SU-DHL-6 (cell line): ENCODE measurements around the gene TBC1D21.

ENCODE experiments used
- H2AFZ ChIP-seq: fragments of 200-600 bp; sonication (generic); 2 replicates; pipeline ENCODE4 v1.6.1; 2014; ENCODE audit warnings: low read depth, mild to moderate bottlenecking, moderate library complexity, mixed read lengths, antibody characterized with exemption, low read length; ENCODE audit not compliant: severe bottlenecking
- H3F3A ChIP-seq: fragments of 200-600 bp; shearing (Covaris generic); 2 replicates; pipeline ENCODE4 v1.6.0; 2016; ENCODE audit warnings: antibody characterized with exemption, mild to moderate bottlenecking; ENCODE audit not compliant: insufficient read depth
- H3K27ac ChIP-seq: fragments of 200-600 bp; sonication (generic); 2 replicates; pipeline ENCODE4 v1.5.1; 2016; ENCODE audit warnings: low read depth, mild to moderate bottlenecking, low read length, moderate library complexity, mixed read lengths
- H3K27me3 ChIP-seq: fragments of 200-600 bp; sonication (generic), shearing (Covaris generic); 2 replicates; pipeline ENCODE4 v1.6.0; 2014; ENCODE audit warnings: mild to moderate bottlenecking, low read length
- H3K36me3 ChIP-seq: fragments of 200-600 bp; sonication (generic); 2 replicates; pipeline ENCODE4 v1.6.1; 2014; ENCODE audit warnings: mild to moderate bottlenecking, low read length, mixed read lengths
- H3K4me2 ChIP-seq: fragments of 300-600, 200-600 bp; shearing (Covaris generic), sonication (generic); 2 replicates; pipeline ENCODE4 v1.6.0; 2014; ENCODE audit warnings: low read length, low read depth, mild to moderate bottlenecking; ENCODE audit not compliant: poor library complexity, severe bottlenecking
- H3K4me3 ChIP-seq: fragments of 200-600 bp; sonication (generic); 2 replicates; pipeline ENCODE4 v1.5.1; 2014; ENCODE audit warnings: antibody characterized with exemption, low read length, mild to moderate bottlenecking, mixed read lengths; ENCODE audit not compliant: insufficient read depth, poor library complexity, severe bottlenecking
- H3K79me2 ChIP-seq: fragments of 200-600 bp; sonication (generic); 2 replicates; pipeline ENCODE4 v1.6.1; 2014; ENCODE audit warnings: mild to moderate bottlenecking, low read length, moderate library complexity; ENCODE audit not compliant: insufficient read depth
- H3K9ac ChIP-seq: fragments of 200-600 bp; sonication (generic); 2 replicates; pipeline ENCODE4 v1.7.0; 2014; ENCODE audit warnings: mild to moderate bottlenecking, low read length
- H3K9me2 ChIP-seq: fragments of 200-600 bp; sonication (generic); replicated peaks from 2 replicates; pipeline ENCODE4 v1.6.1; 2014; ENCODE audit warnings: low read length; ENCODE audit not compliant: insufficient read depth
- H3K9me3 ChIP-seq: fragments of 200-600 bp; sonication (generic); 2 replicates; pipeline ENCODE4 v1.6.1; 2014; ENCODE audit warnings: low read length, mixed read lengths; ENCODE audit not compliant: insufficient read depth
- H4K20me1 ChIP-seq: fragments of 200-600 bp; sonication (generic); 2 replicates; pipeline ENCODE4 v1.6.1; 2014; ENCODE audit warnings: low read depth, mild to moderate bottlenecking, antibody characterized with exemption, low read length, moderate library complexity, mixed read lengths
- EZH2phosphoT487 ChIP-seq: fragments of 200-600 bp; sonication (generic), shearing (Covaris generic); conservative IDR thresholded peaks from 2 replicates; pipeline ENCODE4 v1.6.1; 2018; ENCODE audit warnings: mild to moderate bottlenecking, antibody characterized with exemption, low read length, moderate library complexity, mixed read lengths
- TF ChIP-seq, protein P1 (sequence below): fragments of 200-600 bp; sonication (generic); IDR thresholded peaks from one replicate; pipeline ENCODE4 v1.5.1; 2017; ENCODE audit warnings: antibody characterized with exemption, mild to moderate bottlenecking, low read length, moderate library complexity; ENCODE audit not compliant: insufficient read depth, poor library complexity, severe bottlenecking

TBC1D21 gene

DNA sequence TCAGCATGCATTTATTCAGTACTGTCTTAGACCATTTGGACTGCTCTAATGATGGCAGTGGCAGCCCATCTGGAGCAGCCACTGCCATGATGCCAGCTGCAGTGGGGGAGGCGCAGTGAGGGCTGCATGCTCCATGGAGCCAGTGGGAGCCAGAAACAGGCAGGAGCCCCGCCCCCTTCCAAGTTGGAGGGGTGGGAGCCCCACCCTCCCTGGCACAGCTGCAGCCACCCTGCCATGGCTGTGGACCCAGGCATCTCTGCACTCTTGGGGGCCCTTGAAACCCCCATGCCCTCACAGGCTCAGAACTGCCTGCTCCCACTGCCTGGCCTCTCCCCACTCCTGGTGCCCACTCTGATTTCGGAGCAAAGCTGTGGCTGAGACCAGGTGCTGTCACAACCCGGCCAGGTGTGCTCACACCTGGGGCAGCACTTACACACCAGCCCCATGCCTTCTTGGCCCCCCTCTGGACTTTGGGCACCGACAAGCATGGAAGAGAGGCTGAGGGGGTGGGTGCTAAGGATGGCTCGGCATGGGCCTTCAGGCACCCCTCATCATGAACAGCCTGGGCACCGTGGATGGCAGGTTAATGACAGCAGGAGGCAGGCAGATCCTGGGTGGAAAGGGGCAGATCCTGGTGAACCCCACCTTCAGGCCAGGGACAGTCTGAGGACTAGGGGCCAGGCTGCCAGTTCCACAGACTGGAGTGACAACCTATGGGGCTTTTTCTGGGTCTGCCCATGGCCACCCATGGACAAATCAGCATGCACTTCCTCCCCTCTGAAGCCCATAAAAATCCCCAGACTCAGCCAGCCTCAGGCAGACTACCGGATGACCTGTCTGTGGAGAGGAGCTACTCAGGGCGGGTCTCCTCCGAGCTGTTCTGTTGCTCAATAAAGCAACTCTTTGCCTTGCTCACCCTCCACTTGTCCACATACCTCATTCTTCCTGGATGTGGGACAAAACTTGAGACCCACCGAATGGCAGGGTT, 18.3 kb downstream of the TBC1D21 start:
- Histone ChIP-seq H3K4me3 (no peak overlapping the region), H3K4me2 (no peak overlapping the region)

DNA sequence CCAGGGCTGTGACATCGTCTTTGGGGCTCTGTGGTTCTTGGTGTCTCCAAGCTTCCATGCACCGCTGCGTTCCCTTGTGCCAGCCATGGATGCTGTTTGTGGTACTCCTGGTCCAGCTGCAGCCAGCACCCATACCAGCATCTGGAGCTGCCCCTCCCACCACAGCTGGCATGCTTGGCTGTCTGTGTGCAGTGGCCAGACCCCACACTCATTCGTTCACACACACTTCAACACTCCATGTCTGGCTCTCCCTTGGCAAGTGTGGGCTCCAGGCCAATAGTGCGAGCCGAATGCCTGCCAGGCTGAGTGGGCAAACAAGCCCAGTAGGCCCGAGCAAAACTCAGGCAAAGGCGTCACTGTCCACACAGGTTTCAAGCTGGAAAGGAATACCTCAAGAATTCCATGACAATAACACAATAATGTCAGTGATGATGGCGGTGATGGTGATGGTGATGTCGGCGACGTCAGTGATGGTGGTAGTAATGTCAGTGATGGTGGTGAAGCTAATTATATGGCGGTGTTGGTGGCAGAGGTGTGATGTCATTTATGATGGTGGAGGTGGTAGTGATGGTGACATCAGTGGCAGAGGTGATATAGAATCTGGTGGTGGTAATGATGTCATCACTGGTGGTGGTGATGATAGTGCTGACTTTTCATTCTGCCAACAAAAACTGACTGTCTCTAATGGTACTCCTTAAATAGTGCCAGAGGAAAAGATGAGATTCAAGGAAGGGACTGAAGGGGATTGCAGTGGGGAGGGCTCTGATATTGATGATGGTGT, 19.3 kb downstream of the TBC1D21 start:
- TF ChIP-seq, protein P1, sequence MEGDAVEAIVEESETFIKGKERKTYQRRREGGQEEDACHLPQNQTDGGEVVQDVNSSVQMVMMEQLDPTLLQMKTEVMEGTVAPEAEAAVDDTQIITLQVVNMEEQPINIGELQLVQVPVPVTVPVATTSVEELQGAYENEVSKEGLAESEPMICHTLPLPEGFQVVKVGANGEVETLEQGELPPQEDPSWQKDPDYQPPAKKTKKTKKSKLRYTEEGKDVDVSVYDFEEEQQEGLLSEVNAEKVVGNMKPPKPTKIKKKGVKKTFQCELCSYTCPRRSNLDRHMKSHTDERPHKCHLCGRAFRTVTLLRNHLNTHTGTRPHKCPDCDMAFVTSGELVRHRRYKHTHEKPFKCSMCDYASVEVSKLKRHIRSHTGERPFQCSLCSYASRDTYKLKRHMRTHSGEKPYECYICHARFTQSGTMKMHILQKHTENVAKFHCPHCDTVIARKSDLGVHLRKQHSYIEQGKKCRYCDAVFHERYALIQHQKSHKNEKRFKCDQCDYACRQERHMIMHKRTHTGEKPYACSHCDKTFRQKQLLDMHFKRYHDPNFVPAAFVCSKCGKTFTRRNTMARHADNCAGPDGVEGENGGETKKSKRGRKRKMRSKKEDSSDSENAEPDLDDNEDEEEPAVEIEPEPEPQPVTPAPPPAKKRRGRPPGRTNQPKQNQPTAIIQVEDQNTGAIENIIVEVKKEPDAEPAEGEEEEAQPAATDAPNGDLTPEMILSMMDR: no peak
- no peak for TF ChIP-seq EZH2phosphoT487
- H3K9me2 ChIP-seq: no peaks in the 10 kb centered on the region
- H3K4me3 ChIP-seq: no peak overlapping the region
- H3K9ac ChIP-seq: no peak overlapping the region
- H3K27ac ChIP-seq: no peak overlapping the region
- H4K20me1 ChIP-seq: no peaks in the 10 kb centered on the region
- H3K36me3 ChIP-seq: no peaks in the 10 kb centered on the region
- no peak overlapping the region for H2AFZ ChIP-seq
- H3K27me3 ChIP-seq: no peaks in the 10 kb centered on the region
- H3K79me2 ChIP-seq: no peaks in the 10 kb centered on the region
- H3K9me3 ChIP-seq: no peaks in the 10 kb centered on the region
- H3F3A ChIP-seq: no peaks in the 10 kb centered on the region
- H3K4me2 ChIP-seq: no peak overlapping the region

More for the DNA sequence above, 18.3 kb downstream of the TBC1D21 start:
- Histone ChIP-seq H3K9me2 (no peaks in the 10 kb centered on the region), H2AFZ (no peak overlapping the region), H3K27me3 (no peaks in the 10 kb centered on the region), H3K9ac (no peak overlapping the region), H3K9me3 (no peaks in the 10 kb centered on the region), H3K36me3 (no peaks in the 10 kb centered on the region), H3K79me2 (no peaks in the 10 kb centered on the region), H4K20me1 (no peaks in the 10 kb centered on the region), H3F3A (no peaks in the 10 kb centered on the region), H3K27ac (no peak overlapping the region)
- TF ChIP-seq, protein P1: no peak

DNA sequence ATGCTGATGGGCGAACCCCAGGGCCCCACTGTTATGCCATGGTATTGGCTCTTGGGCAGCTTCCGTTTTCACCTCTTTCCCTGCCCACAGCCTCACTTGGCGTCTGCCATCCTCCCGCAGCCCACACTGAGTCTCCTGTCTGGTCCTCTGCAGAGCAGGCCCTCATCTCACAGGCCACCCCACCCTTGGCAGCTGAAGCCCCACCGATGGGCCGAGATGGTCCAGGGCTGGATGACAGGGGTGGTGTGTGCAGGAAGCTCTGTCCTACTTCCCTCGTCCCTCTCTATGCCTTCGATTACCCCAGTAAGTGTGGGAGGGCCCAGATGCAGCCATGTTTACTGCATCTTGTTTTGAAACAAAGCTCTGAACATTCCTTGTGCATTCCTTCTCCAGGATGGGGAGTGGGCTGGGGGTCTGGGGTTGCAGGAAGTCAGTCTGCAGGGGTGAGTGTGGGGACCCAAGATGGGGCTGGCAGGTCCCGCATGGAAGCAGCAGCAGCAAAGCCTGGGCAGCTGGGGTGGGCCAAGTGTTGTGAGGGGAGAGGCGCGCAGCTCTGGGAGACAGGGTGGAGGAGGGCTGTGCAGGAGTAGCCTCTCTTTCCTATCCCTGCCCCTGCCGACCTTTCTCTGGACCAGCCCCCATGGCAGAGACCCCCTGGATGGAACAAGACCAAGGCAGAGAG, 20.9 kb downstream of the TBC1D21 start:
- H4K20me1 ChIP-seq: no peaks in the 10 kb centered on the region
- no peaks in the 10 kb centered on the region for H3K9me3 ChIP-seq
- no peak overlapping the region for H3K4me3 ChIP-seq
- no peaks in the 10 kb centered on the region for H3K27me3 ChIP-seq
- no peaks in the 10 kb centered on the region for H3K9me2 ChIP-seq
- H3K79me2 ChIP-seq: no peaks in the 10 kb centered on the region
- no peak overlapping the region for H3K4me2 ChIP-seq
- TF ChIP-seq, protein P1: no peak
- no peak for TF ChIP-seq EZH2phosphoT487
- no peaks in the 10 kb centered on the region for H3K36me3 ChIP-seq
- no peak overlapping the region for H2AFZ ChIP-seq
- no peaks in the 10 kb centered on the region for H3F3A ChIP-seq
- no peak overlapping the region for H3K27ac ChIP-seq
- H3K9ac ChIP-seq: no peak overlapping the region
